Liver (tissue), 3 donors: Measurements from ENCODE around the gene TLK2.
"Not testable (repeated sequence)": the region's sequence is repeated elsewhere in the genome, so short reads cannot be mapped to it uniquely, and the experiment has no call there.

Source experiments
- FOXA1 ChIP-seq: IDR thresholded peaks from 2 replicates; pipeline ENCODE4 v1.6.1; 2016; ENCODE audit warnings: antibody characterized with exemption
- GABPA ChIP-seq, 2 donors: IDR thresholded peaks in 1 of 2; conservative IDR thresholded peaks in 1 of 2; 2 replicates each; pipeline ENCODE4 v1.6.1; 2016; ENCODE audit warnings: antibody characterized with exemption in 2 of 2, mild to moderate bottlenecking in 1 of 2, moderate library complexity in 1 of 2
- HNF4A ChIP-seq, 2 donors: conservative IDR thresholded peaks; 2 replicates each; pipeline ENCODE4 v1.6.1; 2016; ENCODE audit warnings: antibody characterized with exemption in 2 of 2, mild to moderate bottlenecking in 2 of 2
- JUND ChIP-seq, 2 donors: IDR thresholded peaks; 2 replicates each; pipeline ENCODE4 v1.6.1; 2016; ENCODE audit warnings: antibody characterized with exemption in 2 of 2
- SP1 ChIP-seq: IDR thresholded peaks from 2 replicates; pipeline ENCODE4 v1.6.1; 2018; ENCODE audit warnings: antibody characterized with exemption, mild to moderate bottlenecking
- TAF1 ChIP-seq: conservative IDR thresholded peaks from 2 replicates; pipeline ENCODE4 v1.6.1; 2016; ENCODE audit warnings: antibody characterized with exemption, mild to moderate bottlenecking
- TF ChIP-seq, protein P1 (sequence below): fragments of 150-350 bp; IDR thresholded peaks from 2 replicates; pipeline ENCODE4 v1.5.1; 2017; ENCODE audit warnings: improper control_type of control experiment, low read depth, low read length; ENCODE audit not compliant: missing input control
- TF ChIP-seq, protein P2 (sequence below): IDR thresholded peaks from 2 replicates; pipeline ENCODE4 v1.6.1; 2016; ENCODE audit warnings: antibody characterized with exemption
- TF ChIP-seq, protein P3 (sequence below): IDR thresholded peaks from 2 replicates; pipeline ENCODE4 v1.6.1; 2016; ENCODE audit warnings: antibody characterized with exemption, mild to moderate bottlenecking
- TF ChIP-seq, protein P4 (sequence below): IDR thresholded peaks from 2 replicates; pipeline ENCODE4 v1.6.1; 2016; ENCODE audit warnings: antibody characterized with exemption
- donor health status: healthy.
- donor health status: healthy.

DNA sequence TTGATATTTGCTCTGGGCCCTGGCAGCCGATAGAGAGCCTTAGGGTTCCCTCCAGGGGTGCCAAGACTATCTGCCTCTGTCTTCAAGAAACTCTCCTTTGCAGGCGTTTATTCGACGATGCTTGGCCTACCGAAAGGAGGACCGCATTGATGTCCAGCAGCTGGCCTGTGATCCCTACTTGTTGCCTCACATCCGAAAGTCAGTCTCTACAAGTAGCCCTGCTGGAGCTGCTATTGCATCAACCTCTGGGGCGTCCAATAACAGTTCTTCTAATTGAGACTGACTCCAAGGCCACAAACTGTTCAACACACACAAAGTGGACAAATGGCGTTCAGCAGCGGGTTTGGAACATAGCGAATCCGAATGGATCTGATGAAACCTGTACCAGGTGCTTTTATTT, 133.7 kb downstream of the TLK2 start:
- TF ChIP-seq, protein P1, sequence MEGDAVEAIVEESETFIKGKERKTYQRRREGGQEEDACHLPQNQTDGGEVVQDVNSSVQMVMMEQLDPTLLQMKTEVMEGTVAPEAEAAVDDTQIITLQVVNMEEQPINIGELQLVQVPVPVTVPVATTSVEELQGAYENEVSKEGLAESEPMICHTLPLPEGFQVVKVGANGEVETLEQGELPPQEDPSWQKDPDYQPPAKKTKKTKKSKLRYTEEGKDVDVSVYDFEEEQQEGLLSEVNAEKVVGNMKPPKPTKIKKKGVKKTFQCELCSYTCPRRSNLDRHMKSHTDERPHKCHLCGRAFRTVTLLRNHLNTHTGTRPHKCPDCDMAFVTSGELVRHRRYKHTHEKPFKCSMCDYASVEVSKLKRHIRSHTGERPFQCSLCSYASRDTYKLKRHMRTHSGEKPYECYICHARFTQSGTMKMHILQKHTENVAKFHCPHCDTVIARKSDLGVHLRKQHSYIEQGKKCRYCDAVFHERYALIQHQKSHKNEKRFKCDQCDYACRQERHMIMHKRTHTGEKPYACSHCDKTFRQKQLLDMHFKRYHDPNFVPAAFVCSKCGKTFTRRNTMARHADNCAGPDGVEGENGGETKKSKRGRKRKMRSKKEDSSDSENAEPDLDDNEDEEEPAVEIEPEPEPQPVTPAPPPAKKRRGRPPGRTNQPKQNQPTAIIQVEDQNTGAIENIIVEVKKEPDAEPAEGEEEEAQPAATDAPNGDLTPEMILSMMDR: not testable (repeated sequence)
- TF ChIP-seq, protein P2, sequence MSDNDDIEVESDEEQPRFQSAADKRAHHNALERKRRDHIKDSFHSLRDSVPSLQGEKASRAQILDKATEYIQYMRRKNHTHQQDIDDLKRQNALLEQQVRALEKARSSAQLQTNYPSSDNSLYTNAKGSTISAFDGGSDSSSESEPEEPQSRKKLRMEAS: not testable (repeated sequence)
- TF ChIP-seq GABPA (IDR thresholded peaks at IDR 0.05 in 1 of 2, conservative IDR thresholded peaks at IDR 0.05 in 1 of 2); JUND (IDR thresholded peaks at IDR 0.05); SP1; HNF4A (conservative IDR thresholded peaks at IDR 0.05); TAF1; FOXA1: not testable (repeated sequence)
- TF ChIP-seq, protein P3, sequence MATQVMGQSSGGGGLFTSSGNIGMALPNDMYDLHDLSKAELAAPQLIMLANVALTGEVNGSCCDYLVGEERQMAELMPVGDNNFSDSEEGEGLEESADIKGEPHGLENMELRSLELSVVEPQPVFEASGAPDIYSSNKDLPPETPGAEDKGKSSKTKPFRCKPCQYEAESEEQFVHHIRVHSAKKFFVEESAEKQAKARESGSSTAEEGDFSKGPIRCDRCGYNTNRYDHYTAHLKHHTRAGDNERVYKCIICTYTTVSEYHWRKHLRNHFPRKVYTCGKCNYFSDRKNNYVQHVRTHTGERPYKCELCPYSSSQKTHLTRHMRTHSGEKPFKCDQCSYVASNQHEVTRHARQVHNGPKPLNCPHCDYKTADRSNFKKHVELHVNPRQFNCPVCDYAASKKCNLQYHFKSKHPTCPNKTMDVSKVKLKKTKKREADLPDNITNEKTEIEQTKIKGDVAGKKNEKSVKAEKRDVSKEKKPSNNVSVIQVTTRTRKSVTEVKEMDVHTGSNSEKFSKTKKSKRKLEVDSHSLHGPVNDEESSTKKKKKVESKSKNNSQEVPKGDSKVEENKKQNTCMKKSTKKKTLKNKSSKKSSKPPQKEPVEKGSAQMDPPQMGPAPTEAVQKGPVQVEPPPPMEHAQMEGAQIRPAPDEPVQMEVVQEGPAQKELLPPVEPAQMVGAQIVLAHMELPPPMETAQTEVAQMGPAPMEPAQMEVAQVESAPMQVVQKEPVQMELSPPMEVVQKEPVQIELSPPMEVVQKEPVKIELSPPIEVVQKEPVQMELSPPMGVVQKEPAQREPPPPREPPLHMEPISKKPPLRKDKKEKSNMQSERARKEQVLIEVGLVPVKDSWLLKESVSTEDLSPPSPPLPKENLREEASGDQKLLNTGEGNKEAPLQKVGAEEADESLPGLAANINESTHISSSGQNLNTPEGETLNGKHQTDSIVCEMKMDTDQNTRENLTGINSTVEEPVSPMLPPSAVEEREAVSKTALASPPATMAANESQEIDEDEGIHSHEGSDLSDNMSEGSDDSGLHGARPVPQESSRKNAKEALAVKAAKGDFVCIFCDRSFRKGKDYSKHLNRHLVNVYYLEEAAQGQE: not testable (repeated sequence)
- TF ChIP-seq, protein P4, sequence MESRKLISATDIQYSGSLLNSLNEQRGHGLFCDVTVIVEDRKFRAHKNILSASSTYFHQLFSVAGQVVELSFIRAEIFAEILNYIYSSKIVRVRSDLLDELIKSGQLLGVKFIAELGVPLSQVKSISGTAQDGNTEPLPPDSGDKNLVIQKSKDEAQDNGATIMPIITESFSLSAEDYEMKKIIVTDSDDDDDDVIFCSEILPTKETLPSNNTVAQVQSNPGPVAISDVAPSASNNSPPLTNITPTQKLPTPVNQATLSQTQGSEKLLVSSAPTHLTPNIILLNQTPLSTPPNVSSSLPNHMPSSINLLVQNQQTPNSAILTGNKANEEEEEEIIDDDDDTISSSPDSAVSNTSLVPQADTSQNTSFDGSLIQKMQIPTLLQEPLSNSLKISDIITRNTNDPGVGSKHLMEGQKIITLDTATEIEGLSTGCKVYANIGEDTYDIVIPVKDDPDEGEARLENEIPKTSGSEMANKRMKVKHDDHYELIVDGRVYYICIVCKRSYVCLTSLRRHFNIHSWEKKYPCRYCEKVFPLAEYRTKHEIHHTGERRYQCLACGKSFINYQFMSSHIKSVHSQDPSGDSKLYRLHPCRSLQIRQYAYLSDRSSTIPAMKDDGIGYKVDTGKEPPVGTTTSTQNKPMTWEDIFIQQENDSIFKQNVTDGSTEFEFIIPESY: not testable (repeated sequence)
